ENCODE data around the gene HSPA1L. TPM values are rescaled to one million over a fixed set of nuclear protein-coding genes. Genes with fewer than 3 reads are reported as not detected.

HSPA1L gene
- total RNA-seq (2022; extraction: Qiagen RNA extraction), result 1.1 to 1.8 TPM (median 1.7 TPM) in 5 replicates

DNA sequence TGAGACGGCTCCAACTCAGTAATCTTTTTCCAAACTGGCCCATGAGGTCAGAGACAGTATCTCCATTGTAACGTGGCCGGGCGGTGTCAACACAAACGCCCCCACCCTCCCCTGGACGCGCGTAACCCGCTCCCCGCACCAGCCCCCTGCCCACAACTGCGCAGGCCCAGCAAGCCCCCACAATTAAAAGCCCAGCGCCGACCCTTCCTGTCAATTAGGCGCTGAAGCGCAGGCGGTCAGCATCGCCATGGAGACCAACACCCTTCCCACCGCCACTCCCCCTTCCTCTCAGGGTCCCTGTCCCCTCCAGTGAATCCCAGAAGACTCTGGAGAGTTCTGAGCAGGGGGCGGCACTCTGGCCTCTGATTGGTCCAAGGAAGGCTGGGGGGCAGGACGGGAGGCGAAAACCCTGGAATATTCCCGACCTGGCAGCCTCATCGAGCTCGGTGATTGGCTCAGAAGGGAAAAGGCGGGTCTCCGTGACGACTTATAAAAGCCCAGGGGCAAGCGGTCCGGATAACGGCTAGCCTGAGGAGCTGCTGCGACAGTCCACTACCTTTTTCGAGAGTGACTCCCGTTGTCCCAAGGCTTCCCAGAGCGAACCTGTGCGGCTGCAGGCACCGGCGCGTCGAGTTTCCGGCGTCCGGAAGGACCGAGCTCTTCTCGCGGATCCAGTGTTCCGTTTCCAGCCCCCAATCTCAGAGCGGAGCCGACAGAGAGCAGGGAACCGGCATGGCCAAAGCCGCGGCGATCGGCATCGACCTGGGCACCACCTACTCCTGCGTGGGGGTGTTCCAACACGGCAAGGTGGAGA lies at the start of gene HSPA1L, which contains the start of gene HSPA1A:
HSPA1L (minus strand) TSS at position 259 of the 814 bp plus-strand sequence. CDS start 3,311 bp downstream, outside the sequence.
HSPA1A (plus strand) TSS at position 519 of the 814 bp plus-strand sequence; CDS start at position 733, 214 bp downstream.

DNA sequence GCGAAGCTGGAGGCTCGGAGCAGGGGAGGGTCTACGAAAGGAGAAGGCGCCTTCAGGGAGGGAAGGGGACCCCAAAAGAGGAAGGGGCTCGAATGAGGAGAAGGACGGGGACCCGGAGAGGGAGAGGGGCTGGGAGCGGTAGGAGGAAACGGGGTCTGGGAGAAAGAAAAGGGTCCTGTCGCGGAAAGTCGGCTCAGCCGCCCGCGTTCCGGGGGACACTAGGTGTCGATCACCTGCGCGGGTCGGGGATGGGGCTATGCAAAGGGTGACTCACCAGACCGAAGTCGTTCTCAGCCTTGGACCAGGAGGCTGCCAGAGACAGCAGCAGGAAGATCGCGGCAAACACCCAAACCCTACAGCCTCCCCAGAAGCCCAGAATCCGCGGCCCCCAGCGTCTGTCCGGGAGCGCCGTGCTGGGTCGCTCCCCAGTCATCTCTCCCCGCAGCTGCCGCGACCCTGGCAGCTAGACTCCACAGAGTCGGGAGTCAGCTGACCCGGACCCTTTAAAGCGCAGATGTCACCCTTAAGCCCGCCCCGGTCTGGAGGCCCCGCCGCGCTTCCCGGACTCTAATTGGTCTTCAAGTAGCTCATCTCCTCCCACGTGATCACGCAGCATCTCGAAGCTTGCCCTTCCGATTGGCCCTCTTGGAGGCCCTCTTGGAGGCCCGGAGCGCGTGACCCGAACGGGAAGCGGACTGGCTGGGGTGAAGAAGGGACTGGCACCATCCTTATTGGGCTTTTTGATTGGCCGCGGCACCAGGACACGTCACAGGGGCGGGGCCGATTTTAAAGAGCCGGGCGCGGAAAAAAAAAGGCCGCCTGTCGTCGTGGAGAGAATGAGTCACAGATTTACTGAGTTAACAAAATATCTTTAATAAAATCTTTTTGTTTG lies 47.5 kb upstream of the HSPA1L start, which contains the start of gene NEU1:
NEU1 (minus strand) TSS at position 478 of the 892 bp plus-strand sequence; CDS start at position 433, 45 bp downstream.

DNA sequence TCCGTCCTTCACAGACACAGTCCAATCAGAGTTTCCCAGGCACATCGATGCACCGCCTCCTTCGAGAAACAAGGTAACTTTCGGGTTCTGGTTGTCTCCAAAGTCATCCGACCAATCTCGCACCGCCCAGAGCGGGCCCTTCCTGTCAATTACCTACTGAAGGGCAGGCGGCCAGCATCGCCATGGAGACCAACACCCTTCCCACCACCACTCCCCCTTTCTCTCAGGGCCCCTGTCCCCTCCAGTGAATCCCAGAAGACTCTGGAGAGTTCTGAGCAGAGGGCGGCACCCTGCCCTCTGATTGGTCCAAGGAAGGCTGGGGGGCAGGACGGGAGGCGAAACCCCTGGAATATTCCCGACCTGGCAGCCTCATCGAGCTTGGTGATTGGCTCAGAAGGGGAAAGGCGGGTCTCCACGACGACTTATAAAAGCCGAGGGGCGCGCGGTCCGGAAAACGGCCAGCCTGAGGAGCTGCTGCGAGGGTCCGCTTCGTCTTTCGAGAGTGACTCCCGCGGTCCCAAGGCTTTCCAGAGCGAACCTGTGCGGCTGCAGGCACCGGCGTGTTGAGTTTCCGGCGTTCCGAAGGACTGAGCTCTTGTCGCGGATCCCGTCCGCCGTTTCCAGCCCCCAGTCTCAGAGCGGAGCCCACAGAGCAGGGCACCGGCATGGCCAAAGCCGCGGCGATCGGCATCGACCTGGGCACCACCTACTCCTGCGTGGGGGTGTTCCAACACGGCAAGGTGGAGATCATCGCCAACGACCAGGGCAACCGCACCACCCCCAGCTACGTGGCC lies 12.4 kb upstream of the HSPA1L start, which contains the start of gene HSPA1B:
HSPA1B (plus strand) TSS at position 453 of the 794 bp plus-strand sequence; CDS start at position 666, 213 bp downstream.

DNA sequence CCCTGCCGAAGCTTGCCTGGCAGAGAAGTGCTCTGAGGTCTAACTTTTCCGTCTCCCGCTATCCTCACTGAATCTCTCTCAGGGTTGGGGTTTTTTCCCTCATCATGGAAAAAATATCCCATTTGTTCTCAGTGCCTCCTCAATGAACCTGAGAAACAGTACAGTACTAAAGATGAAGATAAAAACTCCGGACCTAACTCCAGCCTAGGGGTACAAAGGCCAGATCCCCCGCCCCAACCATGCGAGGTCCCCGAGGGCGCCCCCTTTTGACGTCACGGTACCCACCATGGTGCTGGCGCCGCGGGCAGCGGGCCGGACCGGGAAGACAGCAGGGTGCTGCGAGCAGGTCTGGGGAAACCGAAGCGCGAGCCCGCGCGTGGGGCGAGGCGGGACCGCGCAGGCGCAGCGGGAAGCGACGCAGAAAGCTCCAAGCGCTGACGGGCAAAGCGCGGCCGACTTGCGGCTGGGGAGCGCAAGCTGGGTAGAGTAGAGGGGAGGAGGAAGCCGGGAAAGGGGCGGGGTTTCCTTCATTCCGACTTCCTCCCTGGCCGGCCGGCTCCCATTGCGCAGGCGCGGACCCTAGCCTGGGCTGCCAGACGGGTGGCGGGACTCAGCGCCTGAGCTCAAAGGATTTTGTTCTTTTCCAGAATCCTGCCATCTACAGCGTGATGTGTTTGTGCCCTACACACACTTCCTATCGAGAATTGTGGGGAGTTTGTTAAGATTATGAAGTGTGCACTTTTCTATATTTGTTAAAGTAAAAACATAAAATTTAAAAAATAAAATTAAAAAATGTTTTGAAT lies 8.4 kb downstream of the HSPA1L start, which contains the start of gene LSM2:
LSM2 (minus strand) TSS at position 497 of the 803 bp plus-strand sequence; CDS start at position 288, 209 bp downstream.

DNA sequence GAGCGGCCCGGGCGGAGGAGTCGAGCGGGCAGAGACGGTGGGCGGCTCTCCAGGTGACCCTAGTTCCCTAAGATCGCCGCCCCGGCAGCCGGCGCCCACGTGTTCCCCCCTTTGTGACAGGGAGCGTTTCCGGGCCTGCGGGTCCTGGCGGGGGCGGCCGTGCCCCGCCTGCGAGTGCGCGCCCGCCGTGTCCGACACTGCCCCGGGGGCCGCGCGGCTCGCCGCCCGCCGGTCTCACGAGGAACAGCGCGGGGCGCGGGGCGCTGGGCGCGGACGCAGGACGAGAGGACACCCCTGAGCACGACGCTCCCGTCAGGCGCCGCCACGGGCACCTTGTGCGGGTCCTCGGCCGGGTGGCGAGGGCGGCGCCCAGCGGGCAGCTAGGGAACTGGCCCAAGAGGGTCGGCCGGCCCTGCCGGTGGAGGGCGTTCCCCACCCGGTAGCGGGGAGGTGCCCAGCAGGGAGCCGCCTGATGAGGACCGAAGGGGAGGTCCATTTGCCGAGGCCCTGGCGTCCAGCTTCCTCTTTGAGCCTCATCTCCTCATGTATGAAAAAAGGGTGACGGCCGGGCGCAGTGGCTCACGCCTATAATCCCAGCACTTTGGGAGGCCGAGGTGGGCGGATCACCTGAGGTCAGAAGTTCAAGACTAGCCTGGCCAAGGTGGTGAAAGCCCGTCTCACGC lies 19.3 kb downstream of the HSPA1L start, which contains the start of gene VARS1:
VARS1 (minus strand) TSS at position 137 of the 683 bp plus-strand sequence. CDS start 535 bp downstream, outside the sequence.

DNA sequence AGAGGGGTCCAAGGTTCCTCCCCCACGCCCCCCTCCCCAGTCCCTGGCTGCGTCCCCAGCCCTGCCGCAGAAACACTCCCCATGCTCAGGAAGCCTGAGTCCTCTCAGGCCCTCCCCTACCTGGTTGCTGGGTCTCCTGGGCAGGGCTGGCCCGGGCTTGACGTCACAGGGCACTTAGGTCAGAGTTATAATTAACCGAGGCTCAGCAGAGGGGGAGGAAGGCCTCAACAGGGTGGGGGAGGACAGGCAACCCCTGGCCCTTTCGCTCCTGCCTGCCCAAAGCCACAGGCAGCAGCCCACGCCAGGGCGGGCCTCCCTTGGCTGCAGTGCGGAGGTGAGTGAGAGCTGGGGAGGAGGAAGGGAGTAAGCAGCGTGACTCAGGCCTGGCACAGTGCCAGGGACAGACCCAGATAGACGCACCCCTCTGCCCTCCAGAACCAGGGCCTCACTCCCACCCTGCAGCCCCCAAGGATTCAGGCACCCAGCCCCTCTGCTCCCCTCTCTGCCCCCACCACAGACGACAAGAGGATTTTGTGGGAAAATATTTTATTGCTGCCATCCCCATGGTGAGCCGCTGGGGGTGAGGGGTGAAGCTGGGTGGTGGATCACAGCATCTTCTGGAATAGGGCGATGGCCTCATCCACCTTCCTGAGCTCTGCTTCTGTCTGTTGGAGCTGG lies 38.0 kb downstream of the HSPA1L start, which contains the start of gene VWA7:
VWA7 (minus strand) TSS at position 340 of the 678 bp plus-strand sequence. CDS start 549 bp downstream, outside the sequence.

DNA sequence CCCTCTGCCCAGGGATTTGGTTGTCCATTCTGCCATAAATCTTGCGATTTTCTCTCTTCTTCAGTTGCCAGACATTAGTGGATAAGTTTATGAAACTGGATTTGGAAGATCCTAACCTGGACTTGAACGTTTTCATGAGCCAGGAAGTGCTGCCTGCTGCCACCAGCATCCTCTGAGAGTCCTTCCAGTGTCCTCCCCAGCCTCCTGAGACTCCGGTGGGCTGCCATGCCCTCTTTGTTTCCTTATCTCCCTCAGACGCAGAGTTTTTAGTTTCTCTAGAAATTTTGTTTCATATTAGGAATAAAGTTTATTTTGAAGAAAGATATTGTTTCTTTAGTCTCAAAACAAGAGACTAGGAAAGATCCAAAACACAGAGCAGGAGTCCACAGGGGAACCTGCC lies 52.7 kb downstream of the HSPA1L start, which contains the start of gene SAPCD1:
SAPCD1 (plus strand) TSS at position 301 of the 400 bp plus-strand sequence. CDS start 399 bp downstream, outside the sequence.

Other genes starting within 250 kb of the HSPA1L start
- 0.06 to 0.21 TPM (median 0.12 TPM) in 4 of 5 replicates, not detected in the other for gene LTA, start 243.0 kb downstream of the HSPA1L start, total RNA-seq (2022; extraction: Qiagen RNA extraction)
- gene TNF, start 239.7 kb downstream of the HSPA1L start, total RNA-seq (2022; extraction: Qiagen RNA extraction), result 0.06 TPM in 1 of 5 replicates, not detected in the others
- gene LTB, start 232.9 kb downstream of the HSPA1L start, total RNA-seq (2022; extraction: Qiagen RNA extraction), result 0.20 to 0.46 TPM (median 0.32 TPM) in 5 replicates
- gene LST1, start 229.0 kb downstream of the HSPA1L start, total RNA-seq (2022; extraction: Qiagen RNA extraction), result 0.11 TPM in 1 of 5 replicates, not detected in the others
- gene NCR3, start 222.3 kb downstream of the HSPA1L start, total RNA-seq (2022; extraction: Qiagen RNA extraction), result not detected in 5 replicates
- gene AIF1, start 200.0 kb downstream of the HSPA1L start, total RNA-seq (2022; extraction: Qiagen RNA extraction), result not detected in 5 replicates
- gene PRRC2A, start 194.6 kb downstream of the HSPA1L start, total RNA-seq (2022; extraction: Qiagen RNA extraction), result 60.5 to 88.7 TPM (median 87.7 TPM) in 5 replicates
- gene BAG6, start 162.6 kb downstream of the HSPA1L start, total RNA-seq (2022; extraction: Qiagen RNA extraction), result 106 to 143 TPM (median 140 TPM) in 5 replicates
- gene APOM, start 159.4 kb downstream of the HSPA1L start, total RNA-seq (2022; extraction: Qiagen RNA extraction), result 2.7 to 3.8 TPM (median 3.3 TPM) in 5 replicates
- 11.3 to 13.3 TPM (median 12.8 TPM) in 5 replicates for gene C6orf47, start 154.5 kb downstream of the HSPA1L start, total RNA-seq (2022; extraction: Qiagen RNA extraction)
- gene GPANK1, start 150.3 kb downstream of the HSPA1L start, total RNA-seq (2022; extraction: Qiagen RNA extraction), result 8.9 to 12.1 TPM (median 11.6 TPM) in 5 replicates
- gene CSNK2B, start 149.2 kb downstream of the HSPA1L start, total RNA-seq (2022; extraction: Qiagen RNA extraction), result 165 to 180 TPM (median 171 TPM) in 5 replicates
- gene LY6G5B, start 145.3 kb downstream of the HSPA1L start, total RNA-seq (2022; extraction: Qiagen RNA extraction), result 2.7 to 4.4 TPM (median 4.0 TPM) in 5 replicates
- gene LY6G5C, start 134.2 kb downstream of the HSPA1L start, total RNA-seq (2022; extraction: Qiagen RNA extraction), result 0.82 to 1.8 TPM (median 1.4 TPM) in 5 replicates
- 13.2 to 16.4 TPM (median 15.7 TPM) in 5 replicates for gene ABHD16A, start 112.0 kb downstream of the HSPA1L start, total RNA-seq (2022; extraction: Qiagen RNA extraction)
- not detected in 5 replicates for gene LY6G6F, start 108.4 kb downstream of the HSPA1L start, total RNA-seq (2022; extraction: Qiagen RNA extraction)
- gene LY6G6D, start 99.9 kb downstream of the HSPA1L start, total RNA-seq (2022; extraction: Qiagen RNA extraction), result not detected in 5 replicates
- 0.08 to 0.12 TPM in 2 of 5 replicates, not detected in the others for gene LY6G6C, start 93.5 kb downstream of the HSPA1L start, total RNA-seq (2022; extraction: Qiagen RNA extraction)
- not detected in 5 replicates for gene MPIG6B, start 91.9 kb downstream of the HSPA1L start, total RNA-seq (2022; extraction: Qiagen RNA extraction)
- gene DDAH2, start 86.0 kb downstream of the HSPA1L start, total RNA-seq (2022; extraction: Qiagen RNA extraction), result 24.9 to 30.6 TPM (median 28.7 TPM) in 5 replicates
- 438 to 455 TPM (median 449 TPM) in 5 replicates for gene CLIC1, start 78.8 kb downstream of the HSPA1L start, total RNA-seq (2022; extraction: Qiagen RNA extraction)
- gene MSH5, start 75.3 kb downstream of the HSPA1L start, total RNA-seq (2022; extraction: Qiagen RNA extraction), result 8.4 to 14.3 TPM (median 14.1 TPM) in 5 replicates
- gene SAPCD1, start 52.6 kb downstream of the HSPA1L start, total RNA-seq (2022; extraction: Qiagen RNA extraction), result 2.1 to 3.7 TPM (median 3.5 TPM) in 5 replicates
- gene VWA7, start 38.0 kb downstream of the HSPA1L start, total RNA-seq (2022; extraction: Qiagen RNA extraction), result 0.94 to 1.9 TPM (median 1.7 TPM) in 5 replicates
- gene VARS1, start 19.5 kb downstream of the HSPA1L start, total RNA-seq (2022; extraction: Qiagen RNA extraction), result 39.7 to 58.5 TPM (median 57.1 TPM) in 5 replicates
- gene LSM2, start 8.3 kb downstream of the HSPA1L start, total RNA-seq (2022; extraction: Qiagen RNA extraction), result 47.5 to 56.4 TPM (median 52.4 TPM) in 5 replicates
- 104 to 243 TPM (median 196 TPM) in 5 replicates for gene HSPA1A, start 260 bp upstream of the HSPA1L start, total RNA-seq (2022; extraction: Qiagen RNA extraction)
- 73.0 to 177 TPM (median 144 TPM) in 5 replicates for gene HSPA1B, start 12.5 kb upstream of the HSPA1L start, total RNA-seq (2022; extraction: Qiagen RNA extraction)
- gene NEU1, start 47.5 kb upstream of the HSPA1L start, total RNA-seq (2022; extraction: Qiagen RNA extraction), result 22.0 to 34.1 TPM (median 28.7 TPM) in 5 replicates
- gene SLC44A4, start 63.7 kb upstream of the HSPA1L start, total RNA-seq (2022; extraction: Qiagen RNA extraction), result 0.04 to 0.06 TPM in 2 of 5 replicates, not detected in the others
- 18.2 to 30.9 TPM (median 28.3 TPM) in 5 replicates for gene EHMT2, start 82.4 kb upstream of the HSPA1L start, total RNA-seq (2022; extraction: Qiagen RNA extraction)
- gene ZBTB12, start 86.8 kb upstream of the HSPA1L start, total RNA-seq (2022; extraction: Qiagen RNA extraction), result 2.9 to 4.4 TPM (median 3.9 TPM) in 5 replicates
- 0.27 to 0.40 TPM (median 0.30 TPM) in 5 replicates for gene C2, start 112.4 kb upstream of the HSPA1L start, total RNA-seq (2022; extraction: Qiagen RNA extraction)
- gene CFB, start 130.8 kb upstream of the HSPA1L start, total RNA-seq (2022; extraction: Qiagen RNA extraction), result 1.4 to 2.1 TPM (median 1.6 TPM) in 5 replicates
- gene NELFE, start 143.7 kb upstream of the HSPA1L start, total RNA-seq (2022; extraction: Qiagen RNA extraction), result 81.5 to 99.5 TPM (median 85.1 TPM) in 5 replicates
- 17.5 to 26.7 TPM (median 23.7 TPM) in 5 replicates for gene SKIC2, start 143.9 kb upstream of the HSPA1L start, total RNA-seq (2022; extraction: Qiagen RNA extraction)
- gene DXO, start 156.9 kb upstream of the HSPA1L start, total RNA-seq (2022; extraction: Qiagen RNA extraction), result 10.3 to 12.9 TPM (median 12.5 TPM) in 5 replicates
- 0.63 to 1.2 TPM (median 0.89 TPM) in 5 replicates for gene C4A, start 166.8 kb upstream of the HSPA1L start, total RNA-seq (2022; extraction: Qiagen RNA extraction)
- gene C4B, start 199.5 kb upstream of the HSPA1L start, total RNA-seq (2022; extraction: Qiagen RNA extraction), result 0.47 to 0.90 TPM (median 0.64 TPM) in 5 replicates
- gene CYP21A2, start 223.1 kb upstream of the HSPA1L start, total RNA-seq (2022; extraction: Qiagen RNA extraction), result 0.09 TPM in 1 of 5 replicates, not detected in the others

Measured in A549 treated with dexamethasone at 1 μM for 4 hours (cell line).